Choroid plexus epithelial cell (primary cell): ENCODE results near the gene SYTL2.

Experiments used
- DNase-seq: peaks from one replicate; pipeline ENCODE4 v3.0.0-alpha.2; 2010; ENCODE audit warnings: low read depth
- H3K4me3 ChIP-seq: 2 replicates; pipeline ENCODE4 v1.5.1; 2011; ENCODE audit warnings: low read depth, mild to moderate bottlenecking, control low read depth, low read length, moderate library complexity
- TF ChIP-seq, protein P1 (sequence below): conservative IDR thresholded peaks from 2 replicates; pipeline ENCODE4 v1.5.1; 2011; ENCODE audit warnings: low read depth, mild to moderate bottlenecking, control low read depth, inconsistent platforms, low read length, moderate library complexity

SYTL2 gene

DNA sequence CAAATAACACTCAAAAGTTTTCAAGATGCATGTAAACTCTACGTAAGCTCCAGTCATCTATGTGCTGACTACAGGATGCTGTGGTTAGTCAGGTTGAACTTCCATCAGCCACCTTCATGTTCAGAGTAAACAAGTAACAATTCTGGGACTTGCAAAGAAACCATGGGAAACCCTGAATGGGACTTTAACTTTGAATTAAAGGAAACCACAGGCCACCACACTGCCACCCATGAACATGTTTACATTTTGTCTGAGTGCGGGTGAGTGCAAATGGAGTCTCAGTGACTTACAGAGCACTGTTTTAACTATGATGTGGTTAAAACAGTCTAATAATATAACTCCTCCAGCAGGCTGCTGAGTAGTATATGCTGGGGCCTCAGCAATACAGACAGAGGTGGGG, 12.9 kb upstream of the SYTL2 start:
- TF ChIP-seq, protein P1, sequence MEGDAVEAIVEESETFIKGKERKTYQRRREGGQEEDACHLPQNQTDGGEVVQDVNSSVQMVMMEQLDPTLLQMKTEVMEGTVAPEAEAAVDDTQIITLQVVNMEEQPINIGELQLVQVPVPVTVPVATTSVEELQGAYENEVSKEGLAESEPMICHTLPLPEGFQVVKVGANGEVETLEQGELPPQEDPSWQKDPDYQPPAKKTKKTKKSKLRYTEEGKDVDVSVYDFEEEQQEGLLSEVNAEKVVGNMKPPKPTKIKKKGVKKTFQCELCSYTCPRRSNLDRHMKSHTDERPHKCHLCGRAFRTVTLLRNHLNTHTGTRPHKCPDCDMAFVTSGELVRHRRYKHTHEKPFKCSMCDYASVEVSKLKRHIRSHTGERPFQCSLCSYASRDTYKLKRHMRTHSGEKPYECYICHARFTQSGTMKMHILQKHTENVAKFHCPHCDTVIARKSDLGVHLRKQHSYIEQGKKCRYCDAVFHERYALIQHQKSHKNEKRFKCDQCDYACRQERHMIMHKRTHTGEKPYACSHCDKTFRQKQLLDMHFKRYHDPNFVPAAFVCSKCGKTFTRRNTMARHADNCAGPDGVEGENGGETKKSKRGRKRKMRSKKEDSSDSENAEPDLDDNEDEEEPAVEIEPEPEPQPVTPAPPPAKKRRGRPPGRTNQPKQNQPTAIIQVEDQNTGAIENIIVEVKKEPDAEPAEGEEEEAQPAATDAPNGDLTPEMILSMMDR: no peak
- H3K4me3 ChIP-seq: no peak overlapping the region
- no peak for DNase-seq

DNA sequence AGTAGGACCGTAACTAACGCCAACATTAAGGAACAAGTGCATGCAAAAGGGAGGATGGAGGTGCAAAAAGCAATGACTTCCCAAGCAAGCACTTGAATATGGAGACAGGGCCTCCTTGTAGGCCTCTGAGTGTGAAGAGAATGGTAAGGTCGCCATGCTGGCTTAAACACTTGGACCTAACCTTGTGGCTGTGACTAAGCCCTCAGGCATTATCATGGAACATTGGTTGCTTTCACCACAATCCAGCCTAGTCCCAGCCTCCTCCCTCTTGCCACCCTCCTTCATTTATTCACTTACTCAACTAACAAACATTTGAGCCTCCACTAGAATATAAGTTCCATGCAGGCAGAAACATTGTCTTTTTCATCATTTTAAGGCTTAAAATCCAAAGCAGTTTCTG, 11.9 kb upstream of the SYTL2 start:
- no peak overlapping the region for H3K4me3 ChIP-seq
- DNase-seq: peak; percentile 39
- TF ChIP-seq, protein P1: no peak

DNA sequence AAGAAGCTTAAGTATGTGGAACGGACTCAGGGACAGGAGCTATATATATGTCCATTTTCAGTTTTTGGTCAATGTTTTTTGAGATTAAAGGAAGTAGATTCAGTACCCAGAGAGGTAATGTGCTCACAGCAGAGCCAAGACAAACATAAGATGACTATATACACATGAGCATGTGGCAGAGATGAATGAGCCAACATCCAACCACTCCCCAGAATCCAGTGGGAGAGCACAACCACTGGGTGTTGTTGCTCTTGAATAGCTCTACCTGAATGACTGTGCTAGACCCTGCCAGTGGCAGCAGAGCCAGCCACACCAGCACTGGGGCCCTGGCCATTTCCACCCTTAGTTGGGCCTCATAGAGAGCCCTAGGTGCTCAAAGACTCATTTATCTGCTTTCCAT, 10.7 kb upstream of the SYTL2 start:
- peak; percentile 32 for DNase-seq
- TF ChIP-seq, protein P1: no peak
- H3K4me3 ChIP-seq: no peak overlapping the region

DNA sequence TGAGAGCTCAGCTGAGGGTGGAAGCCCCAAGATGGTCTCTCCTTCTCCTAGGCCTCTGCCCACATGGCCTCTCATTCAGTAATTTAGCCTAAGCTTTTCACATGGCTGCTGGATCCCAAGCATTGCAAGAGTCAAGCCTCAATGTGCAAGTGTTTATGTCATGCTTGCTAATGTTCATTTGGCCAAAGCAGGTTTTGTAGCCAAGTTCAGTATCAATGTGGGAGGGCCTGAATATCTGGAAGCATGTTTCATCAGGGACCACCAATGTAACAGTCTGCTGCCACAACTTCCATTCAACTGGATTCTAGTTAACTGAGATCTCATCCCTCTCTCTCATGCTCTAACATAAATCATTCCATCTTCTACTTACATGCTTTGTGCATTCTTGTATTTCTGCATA, 8.5 kb upstream of the SYTL2 start:
- no peak for DNase-seq
- TF ChIP-seq, protein P1: no peak
- H3K4me3 ChIP-seq: no peak overlapping the region

DNA sequence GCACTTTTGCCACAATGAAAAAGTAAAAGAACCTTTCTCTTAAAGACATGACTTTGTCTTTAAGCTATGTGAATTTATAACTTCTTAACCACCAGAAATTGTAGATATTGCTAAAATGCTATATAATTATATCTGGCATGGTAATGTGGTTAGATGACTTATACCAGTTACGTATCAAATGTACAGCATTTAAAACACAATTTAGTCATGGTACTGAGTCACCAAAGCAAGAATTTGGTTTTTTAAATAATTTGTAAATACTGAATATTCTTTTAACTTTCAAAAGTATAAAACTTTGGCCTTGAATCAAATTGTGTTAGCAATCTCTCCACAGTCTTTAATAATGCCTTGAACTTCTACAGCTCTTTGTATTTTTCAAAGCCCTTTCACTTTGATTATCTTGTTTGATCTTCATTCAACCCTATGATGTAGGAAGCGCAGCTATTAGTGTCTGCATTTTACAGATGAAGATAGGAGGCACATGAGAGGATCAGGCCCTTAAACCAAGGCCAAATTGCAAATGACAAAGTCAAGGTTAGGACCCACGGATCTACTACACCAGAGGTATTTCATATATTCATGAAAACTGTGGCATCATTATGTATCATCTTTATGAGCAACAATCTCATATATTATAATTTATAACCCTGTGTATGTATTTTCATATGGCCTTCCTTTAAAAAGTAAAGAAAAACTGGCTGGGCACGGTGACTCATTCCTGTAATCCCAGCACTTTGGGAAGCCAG, 4.4 kb upstream of the SYTL2 start:
- DNase-seq: no peak
- no peak overlapping the region for H3K4me3 ChIP-seq
- TF ChIP-seq, protein P1: no peak

DNA sequence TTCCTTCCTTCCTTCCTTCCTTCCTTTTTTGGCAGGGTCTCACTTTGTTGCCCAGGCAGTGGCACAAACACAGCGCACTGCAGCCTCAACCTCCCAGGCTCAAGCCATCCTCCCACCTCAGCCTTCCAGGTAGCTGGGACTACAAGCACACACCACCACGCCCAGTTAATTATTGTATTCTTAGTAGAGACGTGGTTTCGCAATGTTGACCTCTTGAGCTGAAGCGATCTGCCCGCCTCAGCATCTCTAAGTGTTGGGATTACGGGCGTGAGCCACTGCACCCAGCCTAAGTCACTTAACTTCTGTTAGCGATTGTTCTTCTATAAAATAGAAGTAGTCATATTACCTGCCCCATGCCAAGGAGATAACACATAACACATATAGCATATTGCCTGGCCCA, 2.8 kb upstream of the SYTL2 start:
- DNase-seq: no peak
- TF ChIP-seq, protein P1: no peak
- no peak overlapping the region for H3K4me3 ChIP-seq

DNA sequence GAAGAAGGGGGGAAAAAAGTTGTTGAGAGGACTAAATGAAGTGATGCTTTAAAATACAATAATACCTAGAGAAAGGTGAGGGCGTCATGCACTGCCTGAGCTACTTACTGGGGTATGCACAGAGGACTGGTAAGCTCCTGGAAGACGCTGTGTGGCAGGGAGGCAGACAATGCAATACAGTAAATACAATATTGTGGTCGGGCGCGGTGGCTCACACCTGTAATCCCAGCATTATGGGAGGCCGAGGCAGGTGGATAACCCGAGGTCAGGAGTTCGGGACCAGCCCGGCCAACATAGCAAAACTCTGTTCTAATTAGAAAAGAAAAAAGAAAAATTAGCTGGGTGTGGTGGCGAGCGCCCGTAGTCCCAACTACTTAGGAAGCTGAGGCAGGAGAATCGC, 683 bp upstream of the SYTL2 start:
- TF ChIP-seq, protein P1: no peak
- peak overlapping the region; percentile 62 for H3K4me3 ChIP-seq
- DNase-seq: no peak
